SK-N-SH (cell line): ENCODE results near the gene CPZ. TPM values are rescaled to one million over a fixed set of nuclear protein-coding genes. Genes with fewer than 3 reads are reported as not detected.

Source experiments
- CTCF ChIA-PET: fragments of 300-600, 350-600 bp; formaldehyde crosslinking; extraction: SDS; loops from one replicate; lab custom pipeline; 2021; lab: Yijun Ruan, JAX
- POLR2A ChIA-PET: fragments of 350-600 bp; sonication (Branson Sonifier 250); formaldehyde crosslinking; extraction: SDS; loops from one replicate; lab custom pipeline; 2020; ENCODE audit warnings: antibody characterized with exemption, inconsistent platforms; lab: Yijun Ruan, JAX
- DNase-seq: peaks from one replicate; pipeline ENCODE4 v3.0.0; 2012
- H2AFZ ChIP-seq: fragments of 200-600 bp; sonication (generic); 2 replicates; pipeline ENCODE4 v1.8.1; 2016; ENCODE audit warnings: antibody characterized with exemption, mild to moderate bottlenecking, low read depth
- H3F3A ChIP-seq: fragments of 200-600 bp; sonication (generic); replicated peaks from 2 replicates; pipeline ENCODE3; 2016; ENCODE audit warnings: antibody characterized with exemption, mild to moderate bottlenecking; ENCODE audit not compliant: insufficient read depth
- H3K27ac ChIP-seq, 2 experiments: fragments of 200-500 bp in 1 of 2; fragments of 200-600 bp in 1 of 2; sonication (Bioruptor generic) in 1 of 2; sonication (generic), shearing (Covaris generic) in 1 of 2; 2 replicates each; pipeline versions ENCODE4 v1.5.1 to v1.6.1; 2014 to 2016; ENCODE audit warnings: low read depth in 2 of 2, inconsistent platforms in 1 of 2, low read length in 1 of 2, mild to moderate bottlenecking in 1 of 2, mixed read lengths in 1 of 2
- H3K27me3 ChIP-seq: fragments of 200-600 bp; sonication (generic), shearing (Covaris generic); 2 replicates; pipeline ENCODE4 v1.6.1; 2016; ENCODE audit warnings: mixed run types; ENCODE audit not compliant: insufficient read depth
- H3K36me3 ChIP-seq, 2 experiments: fragments of 200-500 bp in 1 of 2; fragments of 200-600 bp in 1 of 2; sonication (Bioruptor generic) in 1 of 2; sonication (generic) in 1 of 2; replicated peaks in 1 of 2; 2 replicates each; pipeline versions ENCODE3 to v1.5.1; 2014 to 2016; ENCODE audit warnings: low read length in 1 of 2, mild to moderate bottlenecking in 1 of 2; ENCODE audit not compliant: insufficient read depth in 2 of 2, control insufficient read depth in 1 of 2
- H3K4me1 ChIP-seq, 2 experiments: fragments of 200-500 bp in 1 of 2; fragments of 200-600 bp in 1 of 2; sonication (Bioruptor generic) in 1 of 2; sonication (generic), shearing (Covaris generic) in 1 of 2; 2 replicates each; pipeline versions ENCODE4 v1.5.1 to v1.6.1; 2014 to 2016; ENCODE audit warnings: low read depth in 1 of 2, low read length in 1 of 2, mixed run types in 1 of 2; ENCODE audit not compliant: insufficient read depth in 2 of 2, control insufficient read depth in 1 of 2
- H3K4me2 ChIP-seq: fragments of 200-600 bp; sonication (generic), shearing (Covaris generic); 2 replicates; pipeline ENCODE4 v1.6.1; 2017; ENCODE audit warnings: mixed run types
- H3K4me3 ChIP-seq, 2 experiments: fragments of 200-500 bp in 1 of 2; fragments of 200-600 bp in 1 of 2; sonication (Bioruptor generic) in 1 of 2; sonication (generic), shearing (Covaris generic) in 1 of 2; 2 replicates each; pipeline versions ENCODE4 v1.5.1 to v1.8.1; 2014 to 2016; ENCODE audit warnings: low read depth in 2 of 2, inconsistent platforms in 1 of 2, low read length in 1 of 2, mild to moderate bottlenecking in 1 of 2, mixed read lengths in 1 of 2, moderate library complexity in 1 of 2
- H3K79me2 ChIP-seq: fragments of 200-600 bp; sonication (generic); 2 replicates; pipeline ENCODE4 v1.8.1; 2017; ENCODE audit warnings: mild to moderate bottlenecking; ENCODE audit not compliant: insufficient read depth
- H3K9ac ChIP-seq: fragments of 200-600 bp; sonication (generic); 2 replicates; pipeline ENCODE4 v1.6.1; 2017; ENCODE audit warnings: mixed run types
- H3K9me2 ChIP-seq: fragments of 200-600 bp; sonication (generic); 2 replicates; pipeline ENCODE4 v1.6.1; 2017; ENCODE audit warnings: mixed run types
- H3K9me3 ChIP-seq: fragments of 200-600 bp; sonication (generic); 2 replicates; pipeline ENCODE4 v1.6.1; 2017; ENCODE audit warnings: mixed run types, mild to moderate bottlenecking, moderate library complexity
- H4K20me1 ChIP-seq: fragments of 200-600 bp; sonication (generic); 2 replicates; pipeline ENCODE4 v1.6.1; 2017; ENCODE audit warnings: mild to moderate bottlenecking, mixed run types; ENCODE audit not compliant: insufficient read depth
- CHD2 ChIP-seq: fragments of 150-350 bp; IDR thresholded peaks from 2 replicates; pipeline ENCODE4 v1.6.1; 2018; ENCODE audit warnings: low read length; ENCODE audit not compliant: partially characterized antibody
- FOSL2 ChIP-seq: IDR thresholded peaks from 2 replicates; pipeline ENCODE4 v1.4.0; 2012; ENCODE audit warnings: low read depth, mild to moderate bottlenecking, moderate library complexity, borderline replicate concordance
- JUND ChIP-seq: IDR thresholded peaks from 2 replicates; pipeline ENCODE4 v1.4.0; 2012
- RFX5 ChIP-seq: IDR thresholded peaks from 2 replicates; pipeline ENCODE4 v1.6.1; 2012; ENCODE audit warnings: mild to moderate bottlenecking, improper control_type of control experiment, low read length
- SMC3 ChIP-seq: IDR thresholded peaks from 2 replicates; pipeline ENCODE4 v1.6.1; 2012; ENCODE audit warnings: low read depth, low read length, improper control_type of control experiment
- TAF1 ChIP-seq: IDR thresholded peaks from 2 replicates; pipeline ENCODE4 v1.6.1; 2012; ENCODE audit warnings: low read depth, mild to moderate bottlenecking, low read length, moderate library complexity, borderline replicate concordance
- YY1 ChIP-seq: IDR thresholded peaks from 2 replicates; pipeline ENCODE4 v1.4.0; 2012; ENCODE audit warnings: low read depth, mild to moderate bottlenecking
- WGBS: methylation state at CpG from one replicate; pipeline ENCODE4 v1.1.6; 2017; ENCODE audit warnings: low lambda C conversion rate; 5-methylcytosine and 5-hydroxymethylcytosine counted together
- polyA plus RNA-seq, 3 experiments: library from polyadenylated mRNA; depleted of rRNA; stranded (reverse); fragments of >200 nt; gene quantifications; 2 replicates each; pipeline ENCODE4 v1.2.3, GENCODE V29; 2012
- TF ChIP-seq, protein P1 (sequence below): IDR thresholded peaks from 2 replicates; pipeline ENCODE4 v1.4.0; 2012; ENCODE audit warnings: low read depth
- TF ChIP-seq, protein P2 (sequence below): fragments of 150-350 bp; IDR thresholded peaks from 2 replicates; pipeline ENCODE4 v1.6.1; 2017; ENCODE audit warnings: antibody characterized with exemption, low read length, low read depth, borderline replicate concordance

CPZ gene
- polyA plus RNA-seq, 1 of the 3 experiments (the other 2 are of a cell fraction): not detected

- Histone ChIP-seq H3K9ac (no peak overlapping the region), H3K79me2 (no peaks in the 10 kb centered on the region), H3K9me3 (no peaks in the 10 kb centered on the region), H4K20me1 (no peaks in the 10 kb centered on the region), H3F3A (no peaks in the 10 kb centered on the region), H3K4me3 (no peak overlapping the region), H3K4me2 (no peak overlapping the region), H3K27ac (no peak overlapping the region), H3K4me1 (no peaks in the 10 kb centered on the region), H3K27me3 (no peaks in the 10 kb centered on the region), H3K36me3 (no peaks in the 10 kb centered on the region), H3K9me2 (no peaks in the 10 kb centered on the region), H2AFZ (no peak overlapping the region)
- ChIA-PET CTCF (interaction anchor here (1.0 to 1.2 kb wide), 2 partner anchors 9 to 11 kb away, joined by 3 read pairs; no protein-coding TSS in a partner anchor), POLR2A (interaction anchor here (0.6 kb wide), 1 partner anchor 31 kb away, joined by 3 read pairs; no protein-coding TSS in a partner anchor)
- 33% methylated on average over 5 of the region's 21 CpGs for WGBS
- TF ChIP-seq TAF1 (no peak), SMC3 (no peak), RFX5 (no peak), JUND (no peak), CHD2 (no peak), YY1 (no peak)
- TF ChIP-seq, protein P1, sequence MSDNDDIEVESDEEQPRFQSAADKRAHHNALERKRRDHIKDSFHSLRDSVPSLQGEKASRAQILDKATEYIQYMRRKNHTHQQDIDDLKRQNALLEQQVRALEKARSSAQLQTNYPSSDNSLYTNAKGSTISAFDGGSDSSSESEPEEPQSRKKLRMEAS: no peak
- TF ChIP-seq, protein P2, sequence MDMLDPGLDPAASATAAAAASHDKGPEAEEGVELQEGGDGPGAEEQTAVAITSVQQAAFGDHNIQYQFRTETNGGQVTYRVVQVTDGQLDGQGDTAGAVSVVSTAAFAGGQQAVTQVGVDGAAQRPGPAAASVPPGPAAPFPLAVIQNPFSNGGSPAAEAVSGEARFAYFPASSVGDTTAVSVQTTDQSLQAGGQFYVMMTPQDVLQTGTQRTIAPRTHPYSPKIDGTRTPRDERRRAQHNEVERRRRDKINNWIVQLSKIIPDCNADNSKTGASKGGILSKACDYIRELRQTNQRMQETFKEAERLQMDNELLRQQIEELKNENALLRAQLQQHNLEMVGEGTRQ: no peak
- DNase-seq: no peak
These were observed 34.2 kb upstream of the CPZ start for GRCh38 chr4:8558080-8558960.

DNA sequence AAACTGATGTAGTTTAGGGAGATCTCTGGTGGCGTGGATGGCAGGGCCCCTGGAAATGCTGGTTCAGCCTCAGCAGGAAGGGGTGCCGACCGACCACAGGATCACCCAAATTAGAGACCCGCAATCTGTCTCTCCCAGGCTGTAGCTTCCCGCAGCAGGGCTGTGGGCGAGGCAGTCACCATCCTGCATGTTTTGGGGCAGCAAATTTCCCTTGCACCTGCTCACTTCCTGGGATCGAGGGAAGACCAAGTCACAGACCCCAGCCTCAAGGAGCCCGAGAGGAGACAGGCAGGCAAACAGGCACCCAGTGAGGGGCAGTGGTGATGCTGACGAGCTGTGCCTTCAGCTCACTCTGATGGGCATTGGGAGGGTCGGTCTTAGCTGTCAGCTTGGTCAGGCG is 33.6 kb upstream of the CPZ start:
- H3K36me3 ChIP-seq: no peaks in the 10 kb centered on the region
- DNase-seq: no peak
- H3K4me3 ChIP-seq: no peak overlapping the region
- POLR2A ChIA-PET: no interaction called here
- WGBS: 40% methylated on average over 3 of the region's 11 CpGs
- H3K79me2 ChIP-seq: no peaks in the 10 kb centered on the region
- H3K27ac ChIP-seq: no peak overlapping the region
- CTCF ChIA-PET: interaction anchor here (1.0 kb wide), 1 partner anchor 11 kb away, joined by 3 read pairs; no protein-coding TSS in a partner anchor
- H3K27me3 ChIP-seq: no peaks in the 10 kb centered on the region
- H3K4me2 ChIP-seq: no peak overlapping the region
- no peaks in the 10 kb centered on the region for H3K9me2 ChIP-seq
- no peak for TF ChIP-seq SMC3
- no peak for TF ChIP-seq FOSL2
- no peak overlapping the region for H2AFZ ChIP-seq
- H4K20me1 ChIP-seq: no peaks in the 10 kb centered on the region
- no peak overlapping the region for H3K9ac ChIP-seq
- no peaks in the 10 kb centered on the region for H3F3A ChIP-seq
- H3K9me3 ChIP-seq: no peaks in the 10 kb centered on the region
- no peaks in the 10 kb centered on the region for H3K4me1 ChIP-seq
